Epithelial cell of prostate (primary cell): ENCODE data around the gene PDK3.

ENCODE experiments used
- DNase-seq: peaks from one replicate; pipeline ENCODE4 v3.0.0-alpha.2; 2011; ENCODE audit warnings: low read depth, low spot score
- H3K27ac ChIP-seq: fragments of 450-650 bp; 2 replicates; pipeline ENCODE4 v1.5.1; 2017; ENCODE audit warnings: mild to moderate bottlenecking

Gene PDK3

GRCh38 chrX:24464836-24465531 lies at the start of gene PDK3:
Gene PDK3, plus strand, starts transcription at chrX:24465286. Its CDS starts 170 bp downstream, at chrX:24465456.
- peak; percentile 20 for DNase-seq
- H3K27ac ChIP-seq: no peak within 1 kb of the TSS

- DNase-seq: no peak
- H3K27ac ChIP-seq: no peak overlapping the region
Observed at GRCh38 chrX:24415921-24416320, 49.2 kb upstream of the PDK3 start.

GRCh38 chrX:24423960-24424359 lies 41.1 kb upstream of the PDK3 start:
- no peak overlapping the region for H3K27ac ChIP-seq

GRCh38 chrX:24424948-24425347 lies 40.1 kb upstream of the PDK3 start:
- no peak overlapping the region for H3K27ac ChIP-seq
- DNase-seq: no peak

More at GRCh38 chrX:24423960-24424359, 41.1 kb upstream of the PDK3 start:
- DNase-seq: no peak

GRCh38 chrX:24425806-24426205 lies 39.3 kb upstream of the PDK3 start:
- no peak for DNase-seq
- no peak overlapping the region for H3K27ac ChIP-seq

- DNase-seq: peak; percentile 74
Observed at GRCh38 chrX:24426340-24426913, 38.7 kb upstream of the PDK3 start.

GRCh38 chrX:24426921-24427746 lies 38.0 kb upstream of the PDK3 start:
- peak overlapping the region; percentile 62 for H3K27ac ChIP-seq
- DNase-seq: no peak

More at GRCh38 chrX:24426340-24426913, 38.7 kb upstream of the PDK3 start:
- H3K27ac ChIP-seq: peak overlapping the region; percentile 62

GRCh38 chrX:24427747-24428019 lies 37.4 kb upstream of the PDK3 start:
- H3K27ac ChIP-seq: peak overlapping the region; percentile 62
- DNase-seq: no peak

- no peak for DNase-seq
- no peak overlapping the region for H3K27ac ChIP-seq
Observed at GRCh38 chrX:24428516-24428915, 36.6 kb upstream of the PDK3 start.

- H3K27ac ChIP-seq: no peak overlapping the region
Observed at GRCh38 chrX:24435060-24435459, 30.0 kb upstream of the PDK3 start.

GRCh38 chrX:24443918-24444317 lies 21.2 kb upstream of the PDK3 start:
- DNase-seq: no peak
- no peak overlapping the region for H3K27ac ChIP-seq

More at GRCh38 chrX:24435060-24435459, 30.0 kb upstream of the PDK3 start:
- no peak for DNase-seq

GRCh38 chrX:24444645-24445044 lies 20.4 kb upstream of the PDK3 start:
- no peak for DNase-seq
- H3K27ac ChIP-seq: no peak overlapping the region

GRCh38 chrX:24448762-24449250 lies 16.3 kb upstream of the PDK3 start:
- H3K27ac ChIP-seq: no peak overlapping the region
- no peak for DNase-seq

GRCh38 chrX:24463077-24463476 lies 2.0 kb upstream of the PDK3 start:
- no peak for DNase-seq
- no peak overlapping the region for H3K27ac ChIP-seq

GRCh38 chrX:24464498-24464835 lies 619 bp upstream of the PDK3 start:
- no peak for DNase-seq
- H3K27ac ChIP-seq: no peak overlapping the region

- DNase-seq: no peak
- H3K27ac ChIP-seq: no peak overlapping the region
Observed at GRCh38 chrX:24465532-24465865, 413 bp downstream of the PDK3 start.

GRCh38 chrX:24466025-24466424 lies 939 bp downstream of the PDK3 start:
- DNase-seq: no peak
- no peak overlapping the region for H3K27ac ChIP-seq

GRCh38 chrX:24468245-24468644 lies 3.2 kb downstream of the PDK3 start:
- H3K27ac ChIP-seq: no peak overlapping the region
- DNase-seq: no peak

- DNase-seq: no peak
- H3K27ac ChIP-seq: no peak overlapping the region
Observed at GRCh38 chrX:24471808-24472207, 6.7 kb downstream of the PDK3 start.

GRCh38 chrX:24475480-24475879 lies 10.4 kb downstream of the PDK3 start:
- no peak overlapping the region for H3K27ac ChIP-seq
- DNase-seq: no peak

GRCh38 chrX:24478509-24478908 lies 13.4 kb downstream of the PDK3 start:
- H3K27ac ChIP-seq: no peak overlapping the region

More at GRCh38 chrX:24478509-24478908, 13.4 kb downstream of the PDK3 start:
- DNase-seq: no peak
